Left renal pelvis (tissue), 4 donors: ENCODE data around the gene CD300LG. TPM values are rescaled to one million over a fixed set of nuclear protein-coding genes. Genes with fewer than 3 reads are reported as not detected.
"Not testable (repeated sequence)": the region's sequence is repeated elsewhere in the genome, so short reads cannot be mapped to it uniquely, and the experiment has no call there.

Source experiments
- DNase-seq, 4 donors: peaks; one replicate each; pipeline ENCODE4 v3.0.0-alpha.2; 2013; ENCODE audit warnings: low read depth in 4 of 4, low spot score in 3 of 4
- polyA plus RNA-seq, 4 donors: library from polyadenylated mRNA; unstranded; fragments of 120-200 nt; gene quantifications; one replicate each; pipeline ENCODE4 v1.2.1, GENCODE V29; 2013; ENCODE audit not compliant: insufficient read length in 4 of 4

CD300LG gene
- polyA plus RNA-seq, 4 donors: 0.83 to 1.9 (median 0.92) TPM

DNA sequence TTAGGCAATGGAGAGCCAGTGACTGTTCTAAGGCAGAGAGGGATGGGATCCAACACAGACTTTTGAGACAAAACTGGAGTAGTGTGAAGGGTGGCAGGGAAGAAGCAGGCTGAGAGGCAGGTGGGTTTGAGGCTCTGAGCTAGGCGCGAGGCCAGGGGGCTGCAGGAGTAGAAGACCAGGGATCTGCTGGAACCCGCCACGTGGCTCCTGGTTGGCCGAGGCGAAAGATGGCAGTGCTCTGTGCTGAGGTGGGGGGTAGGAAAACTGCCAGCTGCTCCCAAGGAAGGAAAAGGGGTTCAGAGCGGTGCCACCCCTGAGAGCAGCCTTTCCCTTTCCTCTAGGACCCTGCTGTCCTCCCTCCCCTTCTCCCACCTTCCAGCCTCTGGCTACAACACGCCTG is 5.6 kb downstream of the CD300LG start:
- no peak for DNase-seq

DNA sequence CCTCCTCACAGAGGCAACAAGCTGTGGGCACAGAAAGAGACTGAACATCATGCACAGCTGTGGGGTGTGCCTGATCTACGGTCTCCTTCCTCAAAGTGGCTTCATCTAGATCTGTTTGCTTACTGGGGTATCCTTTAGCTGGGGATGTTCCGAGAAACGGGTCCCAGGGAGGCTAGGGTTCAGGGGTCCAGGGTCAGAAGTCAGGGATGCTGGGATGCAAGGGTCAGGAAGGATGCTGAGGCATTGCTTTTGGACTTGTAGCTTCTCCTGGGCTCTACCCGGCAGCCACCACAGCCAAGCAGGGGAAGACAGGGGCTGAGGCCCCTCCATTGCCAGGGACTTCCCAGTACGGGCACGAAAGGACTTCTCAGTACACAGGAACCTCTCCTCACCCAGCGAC is 6.6 kb downstream of the CD300LG start:
- DNase-seq: no peak

DNA sequence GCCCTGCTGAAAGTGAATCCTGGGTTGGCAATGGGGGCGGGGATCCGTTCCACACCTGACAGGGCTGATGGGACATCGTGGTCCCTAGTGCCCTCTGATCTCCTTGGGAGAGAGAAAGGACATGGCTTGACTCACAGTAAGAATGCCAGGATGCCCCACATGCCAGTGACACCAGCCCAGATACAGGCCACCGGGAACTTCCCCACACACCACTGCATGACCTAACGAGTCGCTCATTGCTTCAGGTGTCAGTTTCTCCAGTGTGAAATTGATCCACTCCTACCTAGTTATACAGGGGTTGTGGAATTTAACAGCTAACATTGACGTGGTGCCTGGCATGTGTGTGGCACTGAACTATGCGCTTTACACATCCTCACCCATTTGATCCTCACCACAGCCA is 7.5 kb downstream of the CD300LG start:
- no peak for DNase-seq

DNA sequence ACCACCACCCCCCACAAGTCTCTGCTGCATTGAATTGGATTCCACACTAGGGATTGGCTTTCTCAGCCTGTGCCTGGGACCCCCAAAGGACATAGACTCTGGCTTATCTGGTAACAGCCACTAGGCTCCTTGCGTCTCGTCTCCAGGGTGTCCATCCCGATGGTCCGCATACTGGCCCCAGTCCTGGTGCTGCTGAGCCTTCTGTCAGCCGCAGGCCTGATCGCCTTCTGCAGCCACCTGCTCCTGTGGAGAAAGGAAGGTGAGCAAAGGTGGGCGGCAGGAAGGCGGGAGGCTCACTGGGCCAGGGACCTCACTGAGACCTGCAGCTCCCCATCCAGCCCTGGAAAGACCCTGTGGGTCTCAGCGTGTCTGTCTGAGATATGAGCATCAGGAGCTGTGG is 8.1 kb downstream of the CD300LG start:
- no peak for DNase-seq

DNA sequence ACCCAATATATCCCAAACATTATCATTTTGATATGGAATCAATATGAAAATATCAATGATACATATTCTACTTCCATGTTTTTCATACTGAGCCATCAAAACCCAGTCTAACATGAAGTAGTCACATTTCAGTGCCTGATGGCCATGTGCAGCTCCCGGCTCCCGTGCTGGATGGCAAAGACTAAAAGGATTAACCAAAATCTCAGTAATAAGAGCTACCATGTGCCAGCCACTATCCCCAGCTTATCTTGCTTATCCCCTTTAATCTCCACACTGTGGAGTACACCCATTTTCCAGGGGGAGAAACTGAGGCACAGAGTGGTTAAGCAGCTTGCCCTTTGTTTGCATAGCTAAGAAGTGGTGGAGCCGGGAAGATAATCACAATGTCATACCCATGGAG is 9.2 kb downstream of the CD300LG start:
- DNase-seq: no peak

DNA sequence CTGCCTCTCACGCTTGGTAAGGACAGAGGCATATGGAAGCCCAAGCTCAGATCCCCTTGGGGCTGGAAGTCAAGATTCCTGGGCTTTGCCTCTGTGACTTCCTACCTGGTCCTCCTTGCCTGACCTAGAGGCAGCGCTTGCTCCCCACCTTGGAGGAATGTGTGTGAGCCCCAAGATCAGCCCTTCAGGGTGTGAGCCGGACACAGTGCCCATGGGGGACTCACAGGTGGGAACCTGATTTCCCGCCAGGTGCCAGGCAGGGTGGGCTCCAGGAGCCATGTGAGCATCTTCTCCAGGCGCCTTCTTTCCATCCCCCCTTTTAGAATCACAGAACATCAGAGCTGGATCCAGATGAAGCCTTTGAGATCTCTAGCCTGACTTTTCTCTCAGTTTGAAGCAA is 10.2 kb downstream of the CD300LG start:
- no peak for DNase-seq

DNA sequence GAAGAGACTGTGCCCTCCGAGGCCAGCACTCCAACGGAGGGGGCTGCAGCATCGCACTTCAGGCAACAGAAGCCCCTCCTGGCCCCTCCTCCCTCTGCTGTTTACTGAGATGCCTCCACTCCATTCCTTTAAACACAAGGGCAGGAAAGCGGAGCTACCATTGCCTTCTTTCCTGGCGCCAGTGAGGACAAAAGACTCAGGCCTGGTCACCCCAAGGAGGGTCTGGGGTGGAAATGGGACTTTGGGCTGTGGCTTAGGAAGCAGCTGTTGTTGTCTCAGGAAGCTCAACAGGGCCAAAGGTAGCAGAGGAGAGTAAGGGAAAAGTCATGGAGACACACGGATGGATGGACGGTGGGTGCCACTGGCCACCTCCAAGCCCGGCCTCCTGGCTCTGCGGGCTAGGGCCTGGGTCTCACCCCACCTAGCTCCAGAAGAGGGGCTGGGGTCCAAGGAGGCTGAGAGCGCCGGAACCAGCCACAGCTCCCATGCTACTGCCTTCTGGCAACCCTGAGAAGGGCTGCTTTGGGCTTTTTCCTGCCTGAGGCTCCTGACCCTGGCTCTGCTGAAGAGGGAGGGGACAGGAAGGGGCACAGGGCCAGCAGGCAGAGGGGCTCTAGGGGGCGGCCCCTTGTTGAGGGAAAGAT is 11.1 kb downstream of the CD300LG start:
- DNase-seq: no peak

DNA sequence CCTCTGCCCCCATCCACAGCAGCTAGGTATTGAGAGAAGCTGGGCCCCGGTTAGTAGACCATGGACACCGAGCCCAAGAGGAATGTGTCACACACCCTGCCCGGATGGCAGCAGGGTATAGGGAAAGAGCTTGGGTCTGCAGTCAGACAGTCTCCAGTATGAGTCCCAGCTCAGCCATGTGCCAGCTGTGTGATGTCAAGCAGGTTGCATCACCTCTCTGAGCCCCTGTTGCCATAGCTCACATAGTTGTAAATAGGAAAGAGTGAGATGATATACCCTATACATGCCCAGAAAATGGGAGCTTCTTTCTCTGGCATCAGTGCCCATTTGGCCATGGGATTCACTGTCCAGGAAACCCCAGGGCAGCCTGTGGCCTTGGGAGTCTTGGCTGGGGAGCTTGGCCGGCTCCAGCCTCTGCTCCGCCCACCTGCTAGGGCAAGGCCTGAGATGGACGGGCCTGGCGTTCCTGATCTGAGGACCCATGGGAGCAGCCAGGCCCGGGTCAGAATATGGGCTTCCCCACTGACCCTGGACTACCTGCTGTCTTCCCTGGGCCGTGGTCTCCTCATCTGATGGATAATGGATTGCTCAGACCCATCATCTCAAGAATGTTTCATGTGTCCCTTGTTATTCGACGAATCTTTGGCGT is 13.2 kb downstream of the CD300LG start:
- no peak for DNase-seq

DNA sequence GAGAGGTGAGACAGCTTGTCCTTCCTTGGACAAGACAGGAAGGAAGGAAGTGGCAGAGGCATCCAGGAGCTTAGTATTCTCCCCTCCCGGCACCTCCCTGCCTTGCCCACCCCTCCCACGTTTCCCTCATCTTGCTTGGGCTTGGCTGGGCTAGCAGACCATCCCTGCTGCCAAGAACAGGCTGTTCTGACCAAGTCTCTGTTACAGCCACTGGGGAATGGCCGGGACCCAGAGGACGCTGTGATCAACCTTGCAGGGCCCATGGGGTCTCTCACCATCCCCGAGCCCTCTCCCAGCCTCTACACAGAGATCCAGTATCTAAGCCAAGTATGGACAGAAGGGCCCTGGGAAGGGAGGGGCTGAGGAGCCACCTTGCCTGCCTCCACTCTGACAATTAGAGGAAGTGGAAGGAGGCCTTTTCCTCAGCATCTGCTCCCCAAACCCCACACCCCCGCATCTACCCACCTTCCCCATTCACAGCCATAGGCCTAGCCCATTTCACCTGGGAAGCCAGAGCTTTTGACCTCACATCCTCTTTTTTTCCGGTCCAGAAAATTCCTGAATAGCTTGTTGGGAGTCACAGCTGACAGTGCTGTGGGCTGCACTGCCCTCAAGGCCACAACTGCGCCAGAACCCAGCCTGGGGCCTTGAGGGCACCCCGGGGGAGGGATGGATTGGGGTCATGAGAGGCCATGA is 14.1 kb downstream of the CD300LG start:
- no peak for DNase-seq

DNA sequence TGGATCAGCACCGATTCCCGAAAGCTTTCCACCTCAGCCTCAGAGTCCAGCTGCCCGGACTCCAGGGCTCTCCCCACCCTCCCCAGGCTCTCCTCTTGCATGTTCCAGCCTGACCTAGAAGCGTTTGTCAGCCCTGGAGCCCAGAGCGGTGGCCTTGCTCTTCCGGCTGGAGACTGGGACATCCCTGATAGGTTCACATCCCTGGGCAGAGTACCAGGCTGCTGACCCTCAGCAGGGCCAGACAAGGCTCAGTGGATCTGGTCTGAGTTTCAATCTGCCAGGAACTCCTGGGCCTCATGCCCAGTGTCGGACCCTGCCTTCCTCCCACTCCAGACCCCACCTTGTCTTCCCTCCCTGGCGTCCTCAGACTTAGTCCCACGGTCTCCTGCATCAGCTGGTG is 15.0 kb downstream of the CD300LG start:
- DNase-seq: no peak

DNA sequence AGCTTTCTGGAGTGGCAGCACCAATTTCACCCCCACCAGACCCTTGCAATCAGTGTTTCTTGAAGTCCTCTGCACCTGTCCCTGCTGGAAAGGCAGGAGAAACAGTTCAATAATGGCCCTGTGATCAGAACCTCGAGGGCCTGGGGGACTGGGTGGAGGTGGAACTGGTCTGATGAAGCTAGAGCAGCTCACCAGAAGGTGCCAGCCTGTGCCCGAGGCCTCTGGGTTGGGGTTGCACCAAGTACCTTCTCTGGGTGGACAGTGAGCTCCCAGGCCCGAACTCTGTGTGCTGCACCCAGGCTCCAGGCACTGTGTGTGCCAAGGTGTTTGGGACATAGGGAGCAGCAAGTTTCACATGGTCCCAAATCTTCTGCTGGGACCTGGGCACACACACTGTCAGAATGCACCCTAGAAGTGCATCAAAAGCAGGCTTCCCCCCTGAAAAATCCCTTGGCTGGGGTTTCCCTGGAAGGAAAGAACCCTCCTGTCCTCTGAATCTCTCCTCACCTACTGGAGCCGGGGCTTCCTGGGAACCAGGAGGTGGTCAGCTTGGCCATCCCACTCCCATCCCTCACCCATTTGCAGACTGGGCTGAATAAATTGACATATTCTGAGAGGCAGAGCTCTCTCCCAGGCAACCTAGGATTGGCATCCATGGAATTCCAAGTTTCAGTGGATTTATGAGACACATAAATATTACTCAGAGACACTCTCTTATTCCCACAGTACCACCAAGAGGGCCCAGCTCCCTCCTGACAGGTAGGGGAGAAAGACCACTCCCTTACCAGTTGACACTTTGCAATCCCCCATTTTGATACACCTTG is 17.4 kb downstream of the CD300LG start:
- DNase-seq: no peak

DNA sequence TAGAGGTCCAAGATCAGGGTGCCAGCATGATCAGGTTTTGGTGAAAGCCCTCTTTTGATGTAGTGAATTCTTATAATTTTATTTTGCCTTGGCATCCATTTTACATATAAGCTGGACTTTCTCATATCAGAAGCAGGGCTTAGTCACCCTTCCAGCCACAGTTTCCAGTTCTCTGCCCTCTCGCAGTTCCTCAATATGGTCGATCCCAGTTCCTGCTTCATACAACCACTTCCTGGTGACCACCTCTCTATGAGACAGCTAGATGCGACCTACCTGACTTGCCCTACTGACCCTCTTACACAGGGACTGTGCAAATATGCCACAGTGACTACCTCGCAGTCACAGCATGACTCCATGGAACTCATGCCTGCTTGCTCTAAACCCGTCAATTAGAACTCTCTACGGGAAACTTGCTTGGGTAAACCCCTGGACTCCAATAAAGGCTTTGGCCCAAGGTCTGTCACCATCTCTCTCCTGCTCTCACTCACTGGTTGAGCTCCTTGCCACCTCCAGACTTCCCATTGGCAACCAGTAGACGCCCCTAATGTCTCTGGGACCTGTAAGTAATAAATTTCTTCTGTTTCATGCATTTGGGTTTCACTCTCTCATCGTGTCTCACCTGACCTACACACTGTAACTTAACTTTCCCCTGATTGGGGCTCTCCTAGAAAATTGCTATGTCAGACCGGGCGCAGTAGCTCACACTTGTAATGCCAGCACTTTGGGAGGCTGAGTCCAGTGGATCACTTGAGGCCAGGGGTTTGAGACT is 21.4 kb downstream of the CD300LG start:
- DNase-seq: no peak

DNA sequence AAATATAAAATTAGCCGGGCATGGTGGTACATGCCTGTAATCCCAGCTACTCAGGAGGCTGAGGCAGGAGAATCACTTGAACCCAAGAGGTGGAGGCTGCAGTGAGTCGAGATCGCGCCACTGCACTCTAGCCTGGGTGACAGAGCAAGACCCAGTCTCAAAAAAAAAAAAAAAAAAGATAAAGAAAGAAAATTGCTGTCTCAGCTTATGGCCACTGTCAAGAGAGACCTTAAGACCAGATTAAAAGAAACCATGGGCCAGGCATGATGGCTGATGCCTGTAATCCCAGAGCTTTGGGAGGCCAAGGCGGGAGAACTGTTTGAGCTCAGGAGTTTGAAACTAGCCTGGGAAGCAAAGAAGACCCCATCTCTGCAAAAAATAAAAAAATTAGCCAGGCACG is 22.1 kb downstream of the CD300LG start:
- DNase-seq: not testable (repeated sequence)

DNA sequence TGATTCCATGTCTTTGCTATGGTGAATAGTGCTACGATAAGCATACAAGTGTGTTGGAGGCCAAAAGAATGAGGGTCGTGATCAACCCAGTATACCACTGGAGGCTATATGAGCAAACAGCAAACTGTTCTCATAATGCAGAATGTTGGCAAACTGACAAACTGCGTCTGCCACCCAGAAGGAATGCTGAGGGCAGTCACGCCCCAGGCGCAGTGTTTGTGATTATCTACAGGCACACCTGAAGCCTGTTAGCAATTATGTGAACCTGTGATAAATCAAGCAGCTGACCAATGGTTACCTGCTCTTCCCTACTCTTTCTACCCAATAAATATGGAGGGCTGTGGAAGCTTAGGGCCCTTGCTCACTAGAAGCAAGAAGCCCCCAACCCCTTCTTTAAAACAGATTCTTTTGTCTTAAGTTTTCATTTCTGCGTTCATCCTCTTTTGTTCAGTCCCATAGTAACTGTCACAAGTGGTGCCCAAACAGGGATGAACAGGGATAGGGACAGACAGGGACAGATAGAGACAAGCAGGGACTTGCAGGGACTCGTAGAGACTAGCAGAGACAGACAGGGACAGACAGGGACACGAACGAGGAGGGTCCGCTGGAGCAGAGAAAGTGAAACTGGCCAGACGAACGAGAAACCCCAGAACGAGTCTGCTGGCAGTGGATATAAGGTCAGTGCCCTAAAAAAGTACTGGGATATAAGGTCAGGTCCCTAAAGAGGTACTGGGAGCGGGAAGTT is 25.1 kb downstream of the CD300LG start:
- no peak for DNase-seq

DNA sequence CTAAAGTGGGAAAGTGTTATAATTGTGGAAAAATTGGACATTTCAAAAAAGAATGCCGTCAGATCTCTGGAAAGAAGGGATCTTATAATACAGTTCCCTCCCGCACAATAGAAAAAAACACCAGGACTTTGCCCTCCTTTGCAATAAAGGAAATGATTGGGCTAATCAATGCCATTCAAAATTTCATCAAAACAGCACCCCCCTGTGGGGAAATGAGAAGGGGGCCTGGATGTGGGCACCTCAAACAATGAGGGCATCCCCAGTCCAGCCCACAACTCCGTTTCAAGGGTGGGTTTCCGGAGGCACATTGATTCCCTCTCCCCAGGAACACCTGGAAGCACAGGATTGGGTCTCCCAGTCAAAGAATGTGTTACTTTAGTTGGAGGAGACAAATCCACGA is 26.1 kb downstream of the CD300LG start:
- DNase-seq: no peak

DNA sequence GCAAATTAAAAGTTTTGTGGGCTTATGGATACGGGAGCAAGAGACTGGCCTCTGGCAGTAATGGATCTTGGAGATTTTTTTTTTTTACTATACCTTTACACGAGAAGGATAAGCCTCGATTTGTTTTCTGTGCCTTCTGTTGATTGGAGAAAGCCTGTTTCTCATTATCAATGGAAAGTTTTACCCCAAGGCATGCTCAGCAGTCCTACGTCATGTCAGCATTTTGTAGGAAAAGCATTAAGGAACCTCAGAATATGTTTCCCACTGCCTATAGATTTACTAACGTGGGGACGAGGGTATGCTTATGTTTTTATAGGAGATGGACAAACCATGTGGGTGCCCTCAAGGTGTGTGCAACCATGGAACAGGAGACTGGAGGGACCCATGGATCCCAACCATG is 26.8 kb downstream of the CD300LG start:
- no peak for DNase-seq

DNA sequence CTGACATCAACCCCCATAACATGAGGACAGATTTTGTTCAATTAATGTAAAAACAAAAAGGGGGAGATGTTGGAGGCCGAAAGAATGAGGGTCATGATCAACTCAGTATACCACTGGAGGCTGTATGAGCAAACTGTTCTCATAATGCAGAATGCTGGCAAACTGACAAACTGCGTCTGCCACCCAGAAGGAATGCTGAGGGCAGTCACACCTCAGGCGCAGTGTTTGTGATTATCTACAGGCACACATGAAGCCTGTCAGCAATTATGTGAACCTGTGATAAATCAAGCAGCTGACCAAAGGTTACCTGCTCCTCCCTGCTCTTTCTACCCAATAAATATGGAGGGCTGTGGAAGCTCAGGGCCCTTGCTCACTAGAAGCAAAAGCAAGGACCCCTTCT is 27.3 kb downstream of the CD300LG start:
- no peak for DNase-seq

DNA sequence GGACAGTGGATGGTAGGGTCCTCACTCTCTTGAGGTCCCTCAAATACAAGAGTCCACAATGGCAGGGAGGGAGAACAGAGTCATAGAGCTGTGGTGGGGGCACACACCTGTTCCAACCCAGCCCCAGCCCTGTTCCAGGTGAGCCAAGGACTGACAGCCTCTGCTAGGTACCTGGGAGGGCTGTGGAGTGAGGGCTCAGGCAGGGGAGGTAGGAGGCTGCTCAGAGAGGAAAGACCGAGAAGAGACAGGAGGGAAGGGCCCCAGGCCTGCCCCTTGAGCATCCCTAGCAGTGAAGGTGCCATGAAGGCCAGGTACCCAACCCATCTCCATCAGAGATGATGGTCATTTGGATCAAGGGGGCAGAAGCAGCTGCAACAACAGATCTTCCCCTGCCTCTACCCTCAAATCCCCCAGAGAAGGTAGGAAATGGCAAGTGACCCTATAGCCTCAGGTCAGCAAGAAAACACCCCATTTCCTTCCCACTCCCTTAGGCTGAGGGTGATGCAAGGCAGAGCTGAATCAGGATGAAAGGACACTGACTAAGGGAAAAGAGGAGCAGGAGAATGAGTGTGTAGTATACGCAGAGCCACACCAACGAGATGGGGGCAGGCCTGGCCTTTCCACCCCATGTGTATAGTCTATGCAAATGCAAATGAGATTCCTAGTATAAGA is 28.6 kb downstream of the CD300LG start:
- no peak for DNase-seq

DNA sequence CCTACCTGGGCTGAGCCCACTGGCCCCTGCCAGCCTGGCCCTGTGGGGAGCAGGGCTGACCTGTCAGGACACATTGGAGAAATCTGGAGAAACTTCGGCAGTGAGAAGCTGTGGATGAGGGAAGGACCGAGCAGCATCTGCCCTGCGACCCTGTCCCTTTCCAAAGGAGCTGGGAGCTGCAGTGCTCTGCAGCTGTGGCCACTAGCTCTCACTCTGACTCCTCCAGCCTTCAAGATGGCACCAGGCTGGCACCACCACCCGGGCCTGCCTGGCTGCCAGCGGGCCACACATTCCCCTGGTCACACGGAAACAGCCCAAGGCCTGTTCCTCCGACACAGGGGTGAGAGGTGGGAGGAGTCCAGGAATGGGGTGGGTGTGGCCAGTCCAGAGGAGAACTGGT is 30.1 kb downstream of the CD300LG start:
- DNase-seq: no peak
